ENCODE results near the gene NGB. TPM values are rescaled to one million over a fixed set of nuclear protein-coding genes. Genes with fewer than 3 reads are reported as not detected.

NGB gene
- total and polyA plus RNA-seq, 2 of the 8 experiments (the other 6 are each of a cell fraction or from before 2014, with no cell fraction given): 0.30 to 0.60 TPM

GRCh38 chr14:77306416-77306815 lies 35.4 kb upstream of the NGB start:
- Histone ChIP-seq H3K14ac (ENCODE audit: insufficient read length) (no peak overlapping the region), H4K91ac (replicated peaks; ENCODE audit: insufficient read length, low read length) (no peak overlapping the region), H2AFZ (ENCODE audit: low read length) (no peak overlapping the region), H4K8ac (ENCODE audit: extremely low read depth, insufficient read depth, low read length) (no peak overlapping the region), H3K18ac (ENCODE audit: extremely low read depth, low read length) (no peak overlapping the region), H3K4me3 (ENCODE audit: extremely low read depth in 1 of 4, insufficient read depth in 2 of 4, low read depth in 3 of 4, low read length in 4 of 4) (no peak overlapping the region), H3K23ac (ENCODE audit: insufficient read length) (no peak overlapping the region), H3K4ac (replicated peaks; ENCODE audit: insufficient read length, low read depth, low read length) (no peak overlapping the region), H3K9ac (replicated peaks in 1 of 4; ENCODE audit: extremely low read depth in 1 of 4, low read depth in 3 of 4, low read length in 3 of 4) (no peak overlapping the region), H2BK20ac (ENCODE audit: low read length) (no peak overlapping the region), H3K79me2 (ENCODE audit: control insufficient read depth in 1 of 2, insufficient read depth in 2 of 2, low read length in 2 of 2) (0 out of 4 replicates have a peak, but pooled peaks cover 0 to 2% of the 10 kb centered on the region in 2 experiments), H2BK5ac (ENCODE audit: low read depth, low read length) (no peak overlapping the region), H3K79me1 (ENCODE audit: low read depth, low read length) (no peaks in the 10 kb centered on the region; the same call in 1 of the 2 replicates), H3K27ac (ENCODE audit: low read depth, low read length) (no peak overlapping the region), H3K36me3 (ENCODE audit: control insufficient read depth in 2 of 4, insufficient read depth in 4 of 4, low read length in 3 of 4) (peaks cover 0 to 5% (median 0%) of the 10 kb centered on the region in 4 experiments; a peak in 3 of 8 replicates), H2BK12ac (ENCODE audit: low read depth, low read length) (no peak overlapping the region), H4K20me1 (replicated peaks in 1 of 2; ENCODE audit: control insufficient read depth in 1 of 2, insufficient read depth in 2 of 2, low read length in 2 of 2) (peaks cover 0 to 2% of the 10 kb centered on the region in 2 experiments), H4K5ac (ENCODE audit: insufficient read length, low read depth, low read length) (no peak overlapping the region), H3K4me1 (replicated peaks in 1 of 4; ENCODE audit: control insufficient read depth in 3 of 4, insufficient read depth in 4 of 4, low read length in 3 of 4) (peaks cover 0 to 5% (median 1%) of the 10 kb centered on the region in 4 experiments; a peak in 2 of 7 replicates), H3K23me2 (ENCODE audit: low read depth, low read length) (no peaks in the 10 kb centered on the region), H2BK15ac (ENCODE audit: low read length) (no peak overlapping the region), H3K27me3 (replicated peaks in 1 of 4; ENCODE audit: control insufficient read depth in 3 of 4, extremely low read depth in 1 of 4, insufficient read depth in 3 of 4, low read length in 3 of 4) (no peaks in the 10 kb centered on the region), H3K4me2 (ENCODE audit: insufficient read depth in 1 of 2, low read depth in 2 of 2, low read length in 2 of 2) (no peak overlapping the region), H2AK5ac (ENCODE audit: low read depth, low read length) (no peak overlapping the region), H3K56ac (replicated peaks; ENCODE audit: insufficient read length, low read depth, low read length) (no peak overlapping the region), H2BK120ac (replicated peaks; ENCODE audit: low read depth, low read length) (no peak overlapping the region), H3K9me3 (ENCODE audit: insufficient read depth in 2 of 2, low read depth in 1 of 2, low read length in 1 of 2) (no peaks in the 10 kb centered on the region)
- POLR2A ChIA-PET (ENCODE audit: partially characterized antibody): interaction anchor here (1.5 kb wide), 1 partner anchor 8 kb away, joined by 4 read pairs; no protein-coding TSS in a partner anchor
- no peak for TF ChIP-seq ASH2L (IDR thresholded peaks at IDR 0.05; ENCODE audit: low read length)
- no peak for TF ChIP-seq GABPA (IDR thresholded peaks at IDR 0.05; ENCODE audit: borderline replicate concordance, insufficient read depth, low read length)
- no peak for TF ChIP-seq SP4 (IDR thresholded peaks at IDR 0.05; ENCODE audit: low read length)
- TF ChIP-seq ATF2 (IDR thresholded peaks at IDR 0.05; ENCODE audit: low read length): no peak
- no peak for TF ChIP-seq EGR1 (IDR thresholded peaks at IDR 0.05; ENCODE audit: borderline replicate concordance, low read depth, low read length)
- TF ChIP-seq KDM1A (IDR thresholded peaks at IDR 0.05; ENCODE audit: borderline replicate concordance, low read length): no peak
- TF ChIP-seq SIX5 (IDR thresholded peaks at IDR 0.05; ENCODE audit: low read depth, low read length): no peak
- TF ChIP-seq TEAD4 (IDR thresholded peaks at IDR 0.05; ENCODE audit: low read depth, low read length): no peak
- TF ChIP-seq NRF1 (IDR thresholded peaks at IDR 0.05; ENCODE audit: low read depth, low read length): no peak
- TF ChIP-seq SAP30 (IDR thresholded peaks at IDR 0.05; ENCODE audit: insufficient read depth, insufficient replicate concordance, low read length): no peak
- FAIRE-seq (no peak), DNase-seq (ENCODE audit: low read depth in 1 of 2, low spot score in 2 of 2) (no peak)
- CTCF ChIA-PET (ENCODE audit: partially characterized antibody): interaction anchor here (0.6 to 22.3 kb wide), 10 partner anchors 6 to 155 kb away, joined by 3 to 353 read pairs (median 4); no protein-coding TSS in a partner anchor
- 91% methylated on average over 3 of the region's 3 CpGs; no CpG with 5 or more reads in 1 of the 2 experiments for WGBS, 2 experiments (ENCODE audit: extremely low coverage in 1 of 2, insufficient coverage in 1 of 2, insufficient read length in 1 of 2, insufficient replicate concordance in 2 of 2, low coverage in 1 of 2, low lambda C conversion rate in 2 of 2, missing lambda C conversion rate in 1 of 2)

Measured in H1 (cell line).